GM21528 (cell line): ENCODE measurements around the gene PAPLN.

ENCODE experiments used
- ATAC-seq: cut with Tn5 transposase; IDR thresholded peaks from one replicate; pipeline ENCODE4 v1.9.1; 2021; ENCODE audit warnings: mild to moderate bottlenecking, moderate library complexity; ENCODE audit not compliant: unreplicated experiment, low FRiP score

Gene PAPLN

GRCh38 chr14:73231981-73232851 is 5.1 kb upstream of the PAPLN start:
- no peak for ATAC-seq

GRCh38 chr14:73232984-73233383 is 4.3 kb upstream of the PAPLN start:
- ATAC-seq: no peak

- no peak for ATAC-seq
These were observed 3.7 kb upstream of the PAPLN start for GRCh38 chr14:73233564-73233963.

GRCh38 chr14:73234029-73234428 is 3.3 kb upstream of the PAPLN start:
- ATAC-seq: no peak

GRCh38 chr14:73234586-73235394 is 2.5 kb upstream of the PAPLN start:
- ATAC-seq: no peak

GRCh38 chr14:73235531-73236155 is 1.7 kb upstream of the PAPLN start:
- ATAC-seq: no peak

- no peak for ATAC-seq
These were observed 1.1 kb upstream of the PAPLN start for GRCh38 chr14:73236157-73236556.

- no peak for ATAC-seq
These were observed 521 bp upstream of the PAPLN start for GRCh38 chr14:73236752-73237218.

- ATAC-seq: no peak
These were observed 599 bp downstream of the PAPLN start for GRCh38 chr14:73237786-73238423.

- ATAC-seq: no peak
These were observed 1.1 kb downstream of the PAPLN start for GRCh38 chr14:73238424-73238852.

- ATAC-seq: no peak
These were observed 1.6 kb downstream of the PAPLN start for GRCh38 chr14:73238941-73239340.

GRCh38 chr14:73239393-73240241 is 2.3 kb downstream of the PAPLN start:
- no peak for ATAC-seq

GRCh38 chr14:73240816-73241480 is 3.6 kb downstream of the PAPLN start:
- no peak for ATAC-seq

GRCh38 chr14:73241481-73242165 is 4.3 kb downstream of the PAPLN start:
- no peak for ATAC-seq

GRCh38 chr14:73242357-73242901 is 5.1 kb downstream of the PAPLN start:
- no peak for ATAC-seq

GRCh38 chr14:73243341-73243740 is 6.0 kb downstream of the PAPLN start:
- ATAC-seq: no peak

GRCh38 chr14:73243748-73244147 is 6.4 kb downstream of the PAPLN start:
- no peak for ATAC-seq
